A673 (cell line): ENCODE results near the gene NOSTRIN. TPM values are rescaled to one million over a fixed set of nuclear protein-coding genes. Genes with fewer than 3 reads are reported as not detected.

Source experiments
- BruUV-seq: library from RNA; stranded (reverse); fragments of 400-500 nt; replicated peaks from 2 replicates; lab custom pipeline; 2021; lab: Mats Ljungman, UMichigan
- CTCF ChIA-PET: fragments of 300-600 bp; sonication (Branson Sonifier 250); formaldehyde crosslinking; loops from one replicate; lab custom pipeline; 2022; ENCODE audit warnings: antibody characterized with exemption; lab: Charles Lee
- POLR2A ChIA-PET: fragments of 300-600 bp; sonication (Branson Sonifier 250); formaldehyde crosslinking; loops from one replicate; lab custom pipeline; 2022; ENCODE audit warnings: antibody characterized with exemption; ENCODE audit not compliant: low non-redundant PET; lab: Charles Lee
- DNase-seq: peaks from one replicate; pipeline ENCODE4 v3.0.0-alpha.2; 2015; ENCODE audit warnings: low spot score
- H3K27ac ChIP-seq: fragments of 200-600 bp; sonication (generic); 2 replicates; pipeline ENCODE4 v1.5.1; 2016; ENCODE audit warnings: mixed run types, low read depth, mild to moderate bottlenecking, mixed read lengths, antibody characterized with exemption, low read length; ENCODE audit not compliant: poor library complexity, severe bottlenecking
- H3K27me3 ChIP-seq: fragments of 200-600 bp; sonication (generic); replicated peaks from 2 replicates; pipeline ENCODE4 v1.6.1; 2017; ENCODE audit warnings: mixed run types, low read depth, mild to moderate bottlenecking, mixed read lengths, antibody characterized with exemption, low read length; ENCODE audit not compliant: insufficient read depth, poor library complexity
- H3K36me3 ChIP-seq: fragments of 200-600 bp; sonication (generic); 2 replicates; pipeline ENCODE4 v1.6.1; 2016; ENCODE audit warnings: mixed run types, mild to moderate bottlenecking, mixed read lengths, antibody characterized with exemption, low read length; ENCODE audit not compliant: insufficient read depth, poor library complexity, severe bottlenecking
- H3K4me1 ChIP-seq: fragments of 200-600 bp; sonication (generic); 2 replicates; pipeline ENCODE4 v1.6.1; 2017; ENCODE audit warnings: mixed run types, mild to moderate bottlenecking, mixed read lengths, antibody characterized with exemption, low read length; ENCODE audit not compliant: insufficient read depth, poor library complexity, severe bottlenecking
- H3K4me3 ChIP-seq: fragments of 200-600 bp; sonication (generic); 2 replicates; pipeline ENCODE4 v1.5.1; 2016; ENCODE audit warnings: low read depth, mixed run types, mild to moderate bottlenecking, mixed read lengths, low read length; ENCODE audit not compliant: poor library complexity, severe bottlenecking
- H3K9me3 ChIP-seq: fragments of 200-600 bp; sonication (generic); 2 replicates; pipeline ENCODE4 v1.6.1; 2016; ENCODE audit warnings: mixed run types, low read depth, mild to moderate bottlenecking, mixed read lengths, antibody characterized with exemption, low read length; ENCODE audit not compliant: poor library complexity, severe bottlenecking
- CTCF ChIP-seq: fragments of 300-800, 200-600 bp; sonication (generic); conservative IDR thresholded peaks from 2 replicates; pipeline ENCODE4 v1.5.1; 2017; ENCODE audit warnings: low read depth, mild to moderate bottlenecking, antibody characterized with exemption, low read length, moderate library complexity, mixed read lengths
- EZH2 ChIP-seq: fragments of 200-600 bp; sonication (generic); IDR thresholded peaks from 2 replicates; pipeline ENCODE4 v1.6.1; 2017; ENCODE audit warnings: borderline replicate concordance, low read depth, mild to moderate bottlenecking, mixed read lengths, antibody characterized with exemption, low read length; ENCODE audit not compliant: poor library complexity, severe bottlenecking
- intact Hi-C: fragments of 100-400 bp; cut with micrococcal nuclease; formaldehyde crosslinking; loops from one replicate; pipeline ENCODE4 v1.10.0; 2022; ENCODE audit not compliant: unreplicated experiment
- total RNA-seq: library from RNA; stranded (reverse); gene quantifications from 2 replicates; pipeline ENCODE4 v1.2.3, GENCODE V29; 2021

The NOSTRIN gene
- total RNA-seq, 1 experiment from 2014 or later, result not detected

GRCh38 chr2:168904358-168904757 is 101.9 kb downstream of the NOSTRIN start:
- Histone ChIP-seq H3K27me3 (peaks cover 4% of the 10 kb centered on the region), H3K4me1 (no peaks in the 10 kb centered on the region), H3K4me3 (no peak overlapping the region), H3K36me3 (no peaks in the 10 kb centered on the region), H3K27ac (no peak overlapping the region), H3K9me3 (no peaks in the 10 kb centered on the region)
- BruUV-seq, result no TSS peak
- intact Hi-C loops, result no loop called here
- TF ChIP-seq CTCF (no peak), EZH2 (no peak)
- ChIA-PET CTCF (no interaction called here), POLR2A (no interaction called here)
- no peak for DNase-seq

- POLR2A ChIA-PET, result no interaction called here
- DNase-seq, result no peak
- no TSS peak for BruUV-seq
- Histone ChIP-seq H3K27ac (no peak overlapping the region), H3K27me3 (no peaks in the 10 kb centered on the region), H3K36me3 (no peaks in the 10 kb centered on the region), H3K9me3 (no peaks in the 10 kb centered on the region), H3K4me3 (no peak overlapping the region), H3K4me1 (no peaks in the 10 kb centered on the region)
- intact Hi-C loops, result no loop called here
- CTCF ChIA-PET, result no interaction called here
- no peak for TF ChIP-seq EZH2
- no peak for TF ChIP-seq CTCF
Observed at GRCh38 chr2:168907940-168908662, 105.7 kb downstream of the NOSTRIN start.

- intact Hi-C loops, result no loop called here
- H3K4me1 ChIP-seq, result no peaks in the 10 kb centered on the region
- H3K9me3 ChIP-seq, result no peaks in the 10 kb centered on the region
- no peaks in the 10 kb centered on the region for H3K27me3 ChIP-seq
- H3K27ac ChIP-seq, result no peak overlapping the region
- no TSS peak for BruUV-seq
- DNase-seq, result peak; percentile 50
- ChIA-PET POLR2A (no interaction called here), CTCF (no interaction called here)
- TF ChIP-seq CTCF (no peak), EZH2 (no peak)
- H3K4me3 ChIP-seq, result no peak overlapping the region
- no peaks in the 10 kb centered on the region for H3K36me3 ChIP-seq
Observed at GRCh38 chr2:168910330-168910729, 107.9 kb downstream of the NOSTRIN start.
